Endothelial cell of umbilical vein (primary cell): ENCODE results near the gene OLFM1. TPM values are rescaled to one million over a fixed set of nuclear protein-coding genes. Genes with fewer than 3 reads are reported as not detected.

Experiments
- BruUV-seq: library from RNA; stranded (reverse); fragments of 400-500 nt; replicated peaks from 2 replicates; lab custom pipeline; 2021; lab: Mats Ljungman, UMichigan
- CTCF ChIA-PET: fragments of 300-600, 350-600 bp; sonication (Branson Sonifier 250); formaldehyde crosslinking; loops from one replicate; lab custom pipeline; 2021; ENCODE audit warnings: antibody characterized with exemption, inconsistent platforms; lab: Charles Lee
- POLR2A ChIA-PET: fragments of 300-600, 350-600 bp; sonication (Branson Sonifier 250); formaldehyde crosslinking; loops from one replicate; lab custom pipeline; 2021; ENCODE audit warnings: antibody characterized with exemption, inconsistent platforms; lab: Charles Lee
- DNase-seq: peaks from one replicate; pipeline ENCODE4 v3.0.0-alpha.2; 2011; ENCODE audit warnings: low read depth, low spot score
- FAIRE-seq: peaks from 2 replicates; lab custom pipeline; 2011; peaks lifted over from hg19 to GRCh38; lab: Jason Lieb, UNC
- H2AFZ ChIP-seq: 2 replicates; pipeline ENCODE4 v1.6.0; 2012; ENCODE audit warnings: low read depth, low read length, control low read depth, inconsistent platforms
- H3K27ac ChIP-seq: 2 replicates; pipeline ENCODE4 v1.5.1; 2011; ENCODE audit warnings: low read depth, mild to moderate bottlenecking, control low read depth, low read length, moderate library complexity; ENCODE audit not compliant: insufficient read depth
- H3K27me3 ChIP-seq, 2 experiments: 2 replicates each; pipeline versions ENCODE4 v1.6.0 to v1.6.1; 2011; ENCODE audit warnings: low read length in 2 of 2, mixed read lengths in 1 of 2; ENCODE audit not compliant: control insufficient read depth in 2 of 2, insufficient read depth in 2 of 2
- H3K36me3 ChIP-seq, 2 experiments: 2 replicates in 1 of 2; 3 replicates in 1 of 2; pipeline ENCODE4 v1.5.1; 2011; ENCODE audit warnings: low read length in 2 of 2, mild to moderate bottlenecking in 1 of 2, moderate library complexity in 1 of 2; ENCODE audit not compliant: control insufficient read depth in 2 of 2, insufficient read depth in 2 of 2; ENCODE audit errors: extremely low read depth in 1 of 2
- H3K4me1 ChIP-seq: 3 replicates; pipeline ENCODE4 v1.5.1; 2011; ENCODE audit warnings: mild to moderate bottlenecking, low read length; ENCODE audit not compliant: control insufficient read depth, insufficient read depth; ENCODE audit errors: extremely low read depth
- H3K4me2 ChIP-seq: 2 replicates; pipeline ENCODE4 v1.6.1; 2011; ENCODE audit warnings: low read length, control low read depth, mixed read lengths; ENCODE audit not compliant: insufficient read depth
- H3K4me3 ChIP-seq, 3 experiments: fragments of 200-600 bp in 1 of 3; sonication (generic), shearing (Covaris generic) in 1 of 3; replicated peaks in 1 of 3; 2 replicates each; pipeline ENCODE4 v1.5.1; 2011 to 2016; ENCODE audit warnings: control low read depth in 3 of 3, low read length in 3 of 3, mild to moderate bottlenecking in 2 of 3, inconsistent platforms in 1 of 3, low read depth in 1 of 3, moderate library complexity in 1 of 3; ENCODE audit not compliant: insufficient read depth in 1 of 3
- H3K79me2 ChIP-seq: 2 replicates; pipeline ENCODE4 v1.6.0; 2012; ENCODE audit warnings: low read length, inconsistent platforms; ENCODE audit not compliant: control insufficient read depth, insufficient read depth
- H3K9ac ChIP-seq: replicated peaks from 2 replicates; pipeline ENCODE3; 2011; ENCODE audit warnings: low read length, control low read depth; ENCODE audit not compliant: insufficient read depth; ENCODE audit errors: extremely low read depth
- H3K9me1 ChIP-seq: replicated peaks from 3 replicates; pipeline ENCODE4 v1.6.0; 2011; ENCODE audit warnings: mild to moderate bottlenecking, low read length; ENCODE audit not compliant: control insufficient read depth, insufficient read depth; ENCODE audit errors: extremely low read depth
- H3K9me3 ChIP-seq: replicated peaks from 2 replicates; pipeline ENCODE4 v1.5.1; 2012; ENCODE audit warnings: low read length, inconsistent platforms; ENCODE audit not compliant: control insufficient read depth, insufficient read depth
- H4K20me1 ChIP-seq: replicated peaks from 2 replicates; pipeline ENCODE3; 2011; ENCODE audit warnings: mild to moderate bottlenecking, low read length; ENCODE audit not compliant: control insufficient read depth, insufficient read depth; ENCODE audit errors: extremely low read depth
- EZH2 ChIP-seq: IDR thresholded peaks from 2 replicates; pipeline ENCODE4 v1.6.1; 2012; ENCODE audit warnings: borderline replicate concordance, low read depth, mild to moderate bottlenecking, moderate library complexity, low read length, inconsistent platforms; ENCODE audit not compliant: severe bottlenecking
- FOS ChIP-seq: IDR thresholded peaks from 2 replicates; pipeline ENCODE4 v1.6.1; 2011; ENCODE audit warnings: mild to moderate bottlenecking, low read length, moderate library complexity, borderline replicate concordance; ENCODE audit not compliant: insufficient read depth
- POLR2AphosphoS5 ChIP-seq: IDR thresholded peaks from 2 replicates; pipeline ENCODE4 v1.6.1; 2012; ENCODE audit warnings: low read depth, mild to moderate bottlenecking, control low read depth, low read length, moderate library complexity; ENCODE audit not compliant: insufficient read depth
- dilution Hi-C: fragments of 300-500 bp; cut with MboI; formaldehyde crosslinking; loops from one replicate; pipeline ENCODE4 v1.15.0; 2019; ENCODE audit warnings: low sequenced_read_pairs; ENCODE audit not compliant: extremely low pct_ligation_motif_present
- intact Hi-C: fragments of 100-400 bp; cut with micrococcal nuclease; formaldehyde crosslinking; loops from one replicate; pipeline ENCODE4 v1.10.0; 2022
- polyA plus RNA-seq, 4 experiments: library from polyadenylated mRNA; depleted of rRNA in 3 of 4; stranded (reverse) in 3 of 4; unstranded in 1 of 4; fragments of >200 nt; gene quantifications; 2 replicates each; pipeline versions ENCODE4 v1.2.1 to v1.2.3, GENCODE V29; 2011 to 2012; ENCODE audit warnings: missing spikeins in 1 of 4
- total RNA-seq: library from RNA; stranded (reverse); gene quantifications from 2 replicates; pipeline ENCODE4 v1.2.3, GENCODE V29; 2021
- TF ChIP-seq, protein P1 (sequence below), 2 donors: IDR thresholded peaks; 1 replicate in 1 of 2; 2 replicates in 1 of 2; pipeline ENCODE4 v1.5.1; 2011; ENCODE audit warnings: low read length in 2 of 2, mild to moderate bottlenecking in 2 of 2, moderate library complexity in 2 of 2, control low read depth in 1 of 2, inconsistent platforms in 1 of 2, low read depth in 1 of 2; ENCODE audit not compliant: insufficient read depth in 1 of 2; ENCODE audit errors: extremely low read depth in 1 of 2
- TF ChIP-seq, protein P2 (sequence below): IDR thresholded peaks from 2 replicates; pipeline ENCODE4 v1.6.1; 2011; ENCODE audit not compliant: insufficient read depth, insufficient read length

OLFM1 gene
- total and polyA plus RNA-seq, 2 donors (not counting 3 experiments of a cell fraction or from before 2014, with no cell fraction given) = 0.07 to 0.95 TPM

DNA sequence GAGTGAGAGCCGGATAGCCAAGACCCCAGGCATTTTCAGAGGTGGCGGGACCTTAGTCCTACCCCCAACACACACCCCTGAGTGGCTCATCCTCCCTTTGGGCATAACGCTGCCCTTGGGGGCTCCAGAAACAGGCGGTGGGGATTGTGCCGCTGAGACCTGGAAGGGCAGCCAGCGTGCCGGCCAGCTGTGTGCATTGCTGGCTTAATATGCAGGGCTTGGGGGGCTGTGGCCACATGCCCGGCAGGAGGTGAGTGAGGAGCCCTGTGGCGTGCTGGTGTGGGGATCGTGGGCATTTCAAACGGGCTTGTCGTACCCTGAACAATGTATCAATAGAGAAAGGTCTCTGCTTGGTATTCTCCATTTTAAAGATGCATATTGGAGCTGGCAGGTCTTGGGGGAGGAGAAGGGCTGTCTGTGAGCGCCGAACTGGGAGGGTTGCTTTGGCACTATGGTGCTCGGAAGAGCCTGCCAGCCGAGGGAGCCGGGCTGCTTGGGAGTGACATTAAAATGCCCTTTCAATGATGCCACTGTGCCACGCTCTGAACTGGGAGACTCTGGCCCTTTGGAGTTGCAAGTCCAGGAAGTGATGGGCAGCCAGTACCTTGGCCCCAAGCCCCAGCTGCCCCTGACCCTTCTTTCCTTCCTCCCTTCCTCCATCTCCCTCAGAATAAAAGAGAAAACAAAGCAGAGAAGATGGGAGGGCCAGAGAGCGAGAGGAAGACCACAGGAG, 11.2 kb upstream of the OLFM1 start:
- BruUV-seq = no TSS peak
- dilution Hi-C loops = no loop called here
- no peaks in the 10 kb centered on the region for H3K36me3 ChIP-seq
- no peak overlapping the region for H3K9ac ChIP-seq
- H2AFZ ChIP-seq = no peak overlapping the region
- no peaks in the 10 kb centered on the region for H3K4me1 ChIP-seq
- intact Hi-C loops = loop anchor here (5.0 kb wide), 1 partner anchor 619 kb away; no protein-coding TSS in a partner anchor
- H3K79me2 ChIP-seq = no peaks in the 10 kb centered on the region
- H3K27me3 ChIP-seq = peaks cover 0 to 9% of the 10 kb centered on the region in 2 experiments
- no peaks in the 10 kb centered on the region for H3K9me1 ChIP-seq
- H3K4me3 ChIP-seq = no peak overlapping the region
- no peak for FAIRE-seq
- no peak for TF ChIP-seq EZH2
- TF ChIP-seq, protein P1, sequence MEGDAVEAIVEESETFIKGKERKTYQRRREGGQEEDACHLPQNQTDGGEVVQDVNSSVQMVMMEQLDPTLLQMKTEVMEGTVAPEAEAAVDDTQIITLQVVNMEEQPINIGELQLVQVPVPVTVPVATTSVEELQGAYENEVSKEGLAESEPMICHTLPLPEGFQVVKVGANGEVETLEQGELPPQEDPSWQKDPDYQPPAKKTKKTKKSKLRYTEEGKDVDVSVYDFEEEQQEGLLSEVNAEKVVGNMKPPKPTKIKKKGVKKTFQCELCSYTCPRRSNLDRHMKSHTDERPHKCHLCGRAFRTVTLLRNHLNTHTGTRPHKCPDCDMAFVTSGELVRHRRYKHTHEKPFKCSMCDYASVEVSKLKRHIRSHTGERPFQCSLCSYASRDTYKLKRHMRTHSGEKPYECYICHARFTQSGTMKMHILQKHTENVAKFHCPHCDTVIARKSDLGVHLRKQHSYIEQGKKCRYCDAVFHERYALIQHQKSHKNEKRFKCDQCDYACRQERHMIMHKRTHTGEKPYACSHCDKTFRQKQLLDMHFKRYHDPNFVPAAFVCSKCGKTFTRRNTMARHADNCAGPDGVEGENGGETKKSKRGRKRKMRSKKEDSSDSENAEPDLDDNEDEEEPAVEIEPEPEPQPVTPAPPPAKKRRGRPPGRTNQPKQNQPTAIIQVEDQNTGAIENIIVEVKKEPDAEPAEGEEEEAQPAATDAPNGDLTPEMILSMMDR (IDR thresholded peaks at IDR 0.05; ENCODE audit: extremely low read depth in 1 of 2, insufficient read depth in 1 of 2, low read depth in 1 of 2, low read length in 2 of 2) = no peak
- TF ChIP-seq, protein P2, sequence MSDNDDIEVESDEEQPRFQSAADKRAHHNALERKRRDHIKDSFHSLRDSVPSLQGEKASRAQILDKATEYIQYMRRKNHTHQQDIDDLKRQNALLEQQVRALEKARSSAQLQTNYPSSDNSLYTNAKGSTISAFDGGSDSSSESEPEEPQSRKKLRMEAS = no peak
- TF ChIP-seq FOS = no peak
- TF ChIP-seq POLR2AphosphoS5 = no peak
- H3K27ac ChIP-seq = no peak overlapping the region
- no peak overlapping the region for H3K4me2 ChIP-seq
- no peaks in the 10 kb centered on the region for H4K20me1 ChIP-seq
- POLR2A ChIA-PET = no interaction called here
- DNase-seq = no peak
- CTCF ChIA-PET = no interaction called here
- no peaks in the 10 kb centered on the region for H3K9me3 ChIP-seq
